ENCODE results near the gene PRSS22.

PRSS22 gene

GRCh38 chr16:2857451-2858244, at the start of gene PRSS22:
Gene PRSS22, minus strand, starts transcription at chr16:2858170. Its CDS starts 66 bp downstream, at chr16:2858104.
- DNase-seq, result no peak

GRCh38 chr16:2907084-2907753, 49.2 kb upstream of the PRSS22 start:
- peak; percentile 19 for DNase-seq

- no peak for DNase-seq
Measured at GRCh38 chr16:2905988-2906387, 48.0 kb upstream of the PRSS22 start.

GRCh38 chr16:2905241-2905987, 47.4 kb upstream of the PRSS22 start:
- DNase-seq, result peak; percentile 99

- DNase-seq, result no peak
Measured at GRCh38 chr16:2904922-2905240, 46.9 kb upstream of the PRSS22 start.

GRCh38 chr16:2904100-2904921, 46.3 kb upstream of the PRSS22 start:
- DNase-seq, result peak; percentile 74

GRCh38 chr16:2902337-2903130, 44.6 kb upstream of the PRSS22 start:
- DNase-seq, result no peak

- no peak for DNase-seq
Measured at GRCh38 chr16:2900526-2901075, 42.6 kb upstream of the PRSS22 start.

- DNase-seq, result no peak
Measured at GRCh38 chr16:2899564-2900072, 41.6 kb upstream of the PRSS22 start.

- no peak for DNase-seq
Measured at GRCh38 chr16:2898831-2899563, 41.0 kb upstream of the PRSS22 start.

GRCh38 chr16:2897110-2897509, 39.1 kb upstream of the PRSS22 start:
- DNase-seq, result no peak

GRCh38 chr16:2896480-2897010, 38.6 kb upstream of the PRSS22 start:
- DNase-seq, result no peak

GRCh38 chr16:2895813-2896212, 37.8 kb upstream of the PRSS22 start:
- no peak for DNase-seq

GRCh38 chr16:2894231-2894630, 36.3 kb upstream of the PRSS22 start:
- DNase-seq, result no peak

GRCh38 chr16:2884041-2884451, 26.1 kb upstream of the PRSS22 start:
- no peak for DNase-seq

GRCh38 chr16:2883458-2883908, 25.5 kb upstream of the PRSS22 start:
- no peak for DNase-seq

GRCh38 chr16:2882650-2883457, 24.9 kb upstream of the PRSS22 start, which contains the start of gene FLYWCH2:
Gene FLYWCH2, plus strand, starts transcription at chr16:2883215. Its CDS starts 13,235 bp downstream, at chr16:2896450.
- peak; percentile 97 for DNase-seq

- no peak for DNase-seq
Measured at GRCh38 chr16:2881783-2882649, 24.0 kb upstream of the PRSS22 start.
